Endothelial cell of umbilical vein (primary cell): ENCODE results near the gene ANXA6. TPM values are rescaled to one million over a fixed set of nuclear protein-coding genes. Genes with fewer than 3 reads are reported as not detected.

Source experiments
- BruUV-seq: library from RNA; stranded (reverse); fragments of 400-500 nt; replicated peaks from 2 replicates; lab custom pipeline; 2021; lab: Mats Ljungman, UMichigan
- CTCF ChIA-PET: fragments of 300-600, 350-600 bp; sonication (Branson Sonifier 250); formaldehyde crosslinking; loops from one replicate; lab custom pipeline; 2021; ENCODE audit warnings: antibody characterized with exemption, inconsistent platforms; lab: Charles Lee
- POLR2A ChIA-PET: fragments of 300-600, 350-600 bp; sonication (Branson Sonifier 250); formaldehyde crosslinking; loops from one replicate; lab custom pipeline; 2021; ENCODE audit warnings: antibody characterized with exemption, inconsistent platforms; lab: Charles Lee
- DNase-seq: peaks from one replicate; pipeline ENCODE4 v3.0.0-alpha.2; 2011; ENCODE audit warnings: low read depth, low spot score
- FAIRE-seq: peaks from 2 replicates; lab custom pipeline; 2011; peaks lifted over from hg19 to GRCh38; lab: Jason Lieb, UNC
- H2AFZ ChIP-seq: 2 replicates; pipeline ENCODE4 v1.6.0; 2012; ENCODE audit warnings: low read depth, low read length, control low read depth, inconsistent platforms
- H3K27ac ChIP-seq: 2 replicates; pipeline ENCODE4 v1.5.1; 2011; ENCODE audit warnings: low read depth, mild to moderate bottlenecking, control low read depth, low read length, moderate library complexity; ENCODE audit not compliant: insufficient read depth
- H3K27me3 ChIP-seq, 2 experiments: 2 replicates each; pipeline versions ENCODE4 v1.6.0 to v1.6.1; 2011; ENCODE audit warnings: low read length in 2 of 2, mixed read lengths in 1 of 2; ENCODE audit not compliant: control insufficient read depth in 2 of 2, insufficient read depth in 2 of 2
- H3K36me3 ChIP-seq, 2 experiments: 2 replicates in 1 of 2; 3 replicates in 1 of 2; pipeline ENCODE4 v1.5.1; 2011; ENCODE audit warnings: low read length in 2 of 2, mild to moderate bottlenecking in 1 of 2, moderate library complexity in 1 of 2; ENCODE audit not compliant: control insufficient read depth in 2 of 2, insufficient read depth in 2 of 2; ENCODE audit errors: extremely low read depth in 1 of 2
- H3K4me1 ChIP-seq: 3 replicates; pipeline ENCODE4 v1.5.1; 2011; ENCODE audit warnings: mild to moderate bottlenecking, low read length; ENCODE audit not compliant: control insufficient read depth, insufficient read depth; ENCODE audit errors: extremely low read depth
- H3K4me2 ChIP-seq: 2 replicates; pipeline ENCODE4 v1.6.1; 2011; ENCODE audit warnings: low read length, control low read depth, mixed read lengths; ENCODE audit not compliant: insufficient read depth
- H3K4me3 ChIP-seq, 3 experiments: fragments of 200-600 bp in 1 of 3; sonication (generic), shearing (Covaris generic) in 1 of 3; replicated peaks in 1 of 3; 2 replicates each; pipeline ENCODE4 v1.5.1; 2011 to 2016; ENCODE audit warnings: control low read depth in 3 of 3, low read length in 3 of 3, mild to moderate bottlenecking in 2 of 3, inconsistent platforms in 1 of 3, low read depth in 1 of 3, moderate library complexity in 1 of 3; ENCODE audit not compliant: insufficient read depth in 1 of 3
- H3K79me2 ChIP-seq: 2 replicates; pipeline ENCODE4 v1.6.0; 2012; ENCODE audit warnings: low read length, inconsistent platforms; ENCODE audit not compliant: control insufficient read depth, insufficient read depth
- H3K9ac ChIP-seq: replicated peaks from 2 replicates; pipeline ENCODE3; 2011; ENCODE audit warnings: low read length, control low read depth; ENCODE audit not compliant: insufficient read depth; ENCODE audit errors: extremely low read depth
- H3K9me1 ChIP-seq: replicated peaks from 3 replicates; pipeline ENCODE4 v1.6.0; 2011; ENCODE audit warnings: mild to moderate bottlenecking, low read length; ENCODE audit not compliant: control insufficient read depth, insufficient read depth; ENCODE audit errors: extremely low read depth
- H3K9me3 ChIP-seq: replicated peaks from 2 replicates; pipeline ENCODE4 v1.5.1; 2012; ENCODE audit warnings: low read length, inconsistent platforms; ENCODE audit not compliant: control insufficient read depth, insufficient read depth
- H4K20me1 ChIP-seq: replicated peaks from 2 replicates; pipeline ENCODE3; 2011; ENCODE audit warnings: mild to moderate bottlenecking, low read length; ENCODE audit not compliant: control insufficient read depth, insufficient read depth; ENCODE audit errors: extremely low read depth
- CTCF ChIP-seq, 2 donors: IDR thresholded peaks; 1 replicate in 1 of 2; 2 replicates in 1 of 2; pipeline ENCODE4 v1.5.1; 2011; ENCODE audit warnings: low read length in 2 of 2, mild to moderate bottlenecking in 2 of 2, moderate library complexity in 2 of 2, control low read depth in 1 of 2, inconsistent platforms in 1 of 2, low read depth in 1 of 2; ENCODE audit not compliant: insufficient read depth in 1 of 2; ENCODE audit errors: extremely low read depth in 1 of 2
- EZH2 ChIP-seq: IDR thresholded peaks from 2 replicates; pipeline ENCODE4 v1.6.1; 2012; ENCODE audit warnings: borderline replicate concordance, low read depth, mild to moderate bottlenecking, moderate library complexity, low read length, inconsistent platforms; ENCODE audit not compliant: severe bottlenecking
- FOS ChIP-seq: IDR thresholded peaks from 2 replicates; pipeline ENCODE4 v1.6.1; 2011; ENCODE audit warnings: mild to moderate bottlenecking, low read length, moderate library complexity, borderline replicate concordance; ENCODE audit not compliant: insufficient read depth
- JUN ChIP-seq: IDR thresholded peaks from 2 replicates; pipeline ENCODE4 v1.6.1; 2011; ENCODE audit warnings: borderline replicate concordance, low read depth; ENCODE audit not compliant: insufficient read length, insufficient read depth
- POLR2A ChIP-seq: IDR thresholded peaks from 2 replicates; pipeline ENCODE4 v1.6.1; 2012; ENCODE audit warnings: low read depth, mild to moderate bottlenecking, control low read depth, low read length
- POLR2AphosphoS5 ChIP-seq: IDR thresholded peaks from 2 replicates; pipeline ENCODE4 v1.6.1; 2012; ENCODE audit warnings: low read depth, mild to moderate bottlenecking, control low read depth, low read length, moderate library complexity; ENCODE audit not compliant: insufficient read depth
- dilution Hi-C: fragments of 300-500 bp; cut with MboI; formaldehyde crosslinking; loops from one replicate; pipeline ENCODE4 v1.15.0; 2019; ENCODE audit warnings: low sequenced_read_pairs; ENCODE audit not compliant: extremely low pct_ligation_motif_present
- intact Hi-C: fragments of 100-400 bp; cut with micrococcal nuclease; formaldehyde crosslinking; loops from one replicate; pipeline ENCODE4 v1.10.0; 2022
- polyA plus RNA-seq, 4 experiments: library from polyadenylated mRNA; depleted of rRNA in 3 of 4; stranded (reverse) in 3 of 4; unstranded in 1 of 4; fragments of >200 nt; gene quantifications; 2 replicates each; pipeline versions ENCODE4 v1.2.1 to v1.2.3, GENCODE V29; 2011 to 2012; ENCODE audit warnings: missing spikeins in 1 of 4
- total RNA-seq: library from RNA; stranded (reverse); gene quantifications from 2 replicates; pipeline ENCODE4 v1.2.3, GENCODE V29; 2021

The ANXA6 gene
- total and polyA plus RNA-seq, 2 donors (not counting 3 experiments of a cell fraction or from before 2014, with no cell fraction given), result 195 to 266 TPM

- no peak overlapping the region for H3K4me3 ChIP-seq
- CTCF ChIA-PET, result interaction anchor here (0.6 to 9.9 kb wide), 42 partner anchors 10 to 601 kb away, joined by 3 to 679 read pairs (median 6); partner anchors contain the start of genes ANXA6, CCDC69, GM2A and GPX3
Measured at GRCh38 chr5:151051066-151051930, 106.3 kb downstream of the ANXA6 start.

More at GRCh38 chr5:151051066-151051930, 106.3 kb downstream of the ANXA6 start:
- H3K27me3 ChIP-seq, result no peaks in the 10 kb centered on the region
- H3K9ac ChIP-seq, result no peak overlapping the region
- dilution Hi-C loops (no loop called here), intact Hi-C loops (loop anchor here (1.0 to 5.0 kb wide), 5 partner anchors 46 to 188 kb away; partner anchors contain the start of gene ANXA6)
- H3K27ac ChIP-seq, result no peak overlapping the region
- H2AFZ ChIP-seq, result no peak overlapping the region
- no peak overlapping the region for H3K4me2 ChIP-seq
- TF ChIP-seq JUN, result peak; percentile 32
- peak; percentile 86 to 91 for TF ChIP-seq CTCF (IDR thresholded peaks at IDR 0.05; ENCODE audit: extremely low read depth in 1 of 2, insufficient read depth in 1 of 2, low read depth in 1 of 2, low read length in 2 of 2)
- no peak for TF ChIP-seq EZH2
- no peak for TF ChIP-seq POLR2AphosphoS5
- TF ChIP-seq FOS, result peak; percentile 40
- no peak for TF ChIP-seq POLR2A
- no peaks in the 10 kb centered on the region for H3K79me2 ChIP-seq
- DNase-seq (peak; percentile 81), FAIRE-seq (peak; percentile 91)
- BruUV-seq, result no TSS peak
- peaks cover 8 to 54% of the 10 kb centered on the region in 2 experiments for H3K36me3 ChIP-seq
- POLR2A ChIA-PET, result interaction anchor here (0.6 to 1.0 kb wide), 2 partner anchors 50 to 64 kb away, joined by 3 to 5 read pairs; no protein-coding TSS in a partner anchor
- H4K20me1 ChIP-seq, result no peaks in the 10 kb centered on the region
- no peaks in the 10 kb centered on the region for H3K4me1 ChIP-seq
- H3K9me3 ChIP-seq, result no peaks in the 10 kb centered on the region
- no peaks in the 10 kb centered on the region for H3K9me1 ChIP-seq

Other genes with a start within 250 kb of the ANXA6 start
- 3.5 and 5.1 TPM in 2 replicates for gene GPX3, start 137.2 kb downstream of the ANXA6 start, total RNA-seq
- gene GPX3, start 137.2 kb downstream of the ANXA6 start, polyA plus RNA-seq, result 17.1 and 17.7 TPM in 2 replicates
- gene TNIP1, start 76.7 kb downstream of the ANXA6 start, total RNA-seq, result 87.0 and 96.8 TPM in 2 replicates
- 37.2 and 43.0 TPM in 2 replicates for gene TNIP1, start 76.7 kb downstream of the ANXA6 start, polyA plus RNA-seq
- 4.3 and 4.5 TPM in 2 replicates for gene CCDC69, start 66.3 kb upstream of the ANXA6 start, total RNA-seq
- 4.0 and 4.1 TPM in 2 replicates for gene CCDC69, start 66.3 kb upstream of the ANXA6 start, polyA plus RNA-seq
- gene GM2A, start 95.4 kb upstream of the ANXA6 start, total RNA-seq, result 21.2 and 22.5 TPM in 2 replicates
- gene GM2A, start 95.4 kb upstream of the ANXA6 start, polyA plus RNA-seq, result 14.0 and 14.4 TPM in 2 replicates
- not detected in 2 replicates for gene SLC36A3, start 146.0 kb upstream of the ANXA6 start, total RNA-seq
- gene SLC36A3, start 146.0 kb upstream of the ANXA6 start, polyA plus RNA-seq, result not detected in 2 replicates
- not detected in 2 replicates for gene SLC36A2, start 189.8 kb upstream of the ANXA6 start, total RNA-seq
- gene SLC36A2, start 189.8 kb upstream of the ANXA6 start, polyA plus RNA-seq, result not detected in 2 replicates